GM19467 (cell line): ENCODE measurements around the gene RNF103.

Experiments
- ATAC-seq: cut with Tn5 transposase; IDR thresholded peaks from one replicate; pipeline ENCODE4 v1.9.1; 2021; ENCODE audit warnings: mild to moderate bottlenecking, moderate library complexity; ENCODE audit not compliant: unreplicated experiment

Gene RNF103

DNA sequence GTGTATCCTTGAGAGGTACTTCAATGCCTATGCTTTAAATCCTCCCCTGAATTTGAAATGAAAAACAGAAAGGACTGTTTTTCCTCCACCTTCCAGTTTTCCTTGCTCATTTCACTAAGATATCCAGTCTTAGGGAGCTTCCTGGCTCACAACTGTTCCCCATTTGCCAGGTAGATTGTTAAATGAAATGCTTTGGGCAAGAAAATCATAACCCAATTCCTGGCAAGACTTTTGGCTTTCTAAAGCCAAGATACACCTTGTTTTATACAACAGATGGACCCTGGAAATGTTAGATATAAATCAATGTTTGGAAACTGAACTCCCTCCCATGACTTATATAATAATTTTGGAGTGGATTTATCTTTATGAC is 56.9 kb downstream of the RNF103 start:
- ATAC-seq, result no peak

DNA sequence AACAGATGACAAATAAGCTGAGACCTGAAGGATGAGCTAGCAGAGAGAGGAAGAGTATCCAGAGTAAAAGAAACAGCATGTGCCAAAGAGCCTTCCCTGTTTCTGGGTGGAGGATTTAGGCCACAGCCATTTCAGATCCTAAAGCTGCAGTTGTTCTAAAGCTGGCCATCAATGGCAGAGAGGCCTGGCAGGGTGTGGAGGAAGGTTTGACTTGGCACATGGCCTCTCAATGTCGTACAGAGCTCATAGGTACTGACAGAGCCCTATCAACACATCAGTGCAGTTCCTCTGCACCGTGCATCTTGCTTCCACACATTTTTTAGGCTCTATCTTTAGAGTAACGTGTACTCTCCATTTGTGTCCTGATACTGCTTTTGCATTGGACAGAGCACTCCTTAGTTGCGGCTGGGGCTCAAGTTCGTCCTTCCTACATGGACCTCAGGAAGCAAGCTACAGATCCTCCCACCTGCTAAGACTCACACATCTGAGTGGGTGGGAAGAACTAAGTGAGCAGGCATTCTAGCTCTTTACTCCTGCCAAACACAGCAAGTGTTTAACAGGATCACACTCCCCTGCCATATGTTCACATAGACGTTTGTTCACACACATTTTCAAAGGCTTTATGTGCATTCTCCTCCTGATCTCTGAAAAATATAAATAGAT is 57.4 kb downstream of the RNF103 start:
- ATAC-seq, result no peak

DNA sequence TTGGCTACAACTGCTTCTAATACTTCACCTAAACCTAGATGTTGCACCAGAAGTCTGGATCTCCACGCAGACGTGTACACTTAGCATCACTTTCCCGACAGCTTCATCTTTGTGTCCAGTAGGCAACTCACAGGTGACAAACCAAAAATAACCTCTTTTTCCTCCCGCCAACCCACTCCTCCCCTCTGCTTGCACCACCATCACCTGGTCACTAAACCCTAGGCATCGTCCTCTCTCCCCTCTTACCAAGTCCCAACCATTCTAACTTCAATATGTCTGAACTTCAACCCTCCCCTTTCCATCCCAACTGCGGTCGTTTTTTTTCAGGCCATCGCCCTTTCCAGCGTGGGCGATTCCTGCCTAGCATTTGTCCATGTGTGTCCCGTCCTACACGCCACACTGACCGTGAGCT is 60.0 kb downstream of the RNF103 start:
- no peak for ATAC-seq

GRCh38 chr2:86562922-86563649 is 60.6 kb downstream of the RNF103 start, which contains the start of gene CHMP3:
Gene CHMP3 (minus strand): TSS chr2:86563443. CDS start chr2:86563348, 95 bp downstream.
- ATAC-seq, result peak; percentile 84

DNA sequence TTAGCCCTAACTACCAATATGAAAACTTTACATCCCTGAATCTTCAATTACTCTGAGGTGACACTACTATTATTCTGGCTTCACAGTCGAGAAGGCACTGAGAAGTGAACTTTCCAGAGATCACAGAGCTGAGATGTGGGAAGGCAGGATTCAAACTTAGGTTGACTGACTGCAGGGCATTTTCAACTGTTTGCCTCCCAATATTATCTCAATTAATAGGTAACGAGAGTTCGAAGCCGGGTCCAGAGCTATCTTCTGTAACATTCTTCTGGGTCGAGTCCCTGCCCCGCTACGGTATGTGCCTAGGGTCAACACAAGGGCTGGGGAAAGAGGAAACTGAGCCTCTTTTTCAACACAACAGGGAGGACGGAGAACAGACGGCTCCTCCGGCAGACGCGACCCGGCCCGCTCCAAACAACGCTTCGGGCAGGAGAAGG is 61.2 kb downstream of the RNF103 start:
- ATAC-seq, result peak; percentile 5

DNA sequence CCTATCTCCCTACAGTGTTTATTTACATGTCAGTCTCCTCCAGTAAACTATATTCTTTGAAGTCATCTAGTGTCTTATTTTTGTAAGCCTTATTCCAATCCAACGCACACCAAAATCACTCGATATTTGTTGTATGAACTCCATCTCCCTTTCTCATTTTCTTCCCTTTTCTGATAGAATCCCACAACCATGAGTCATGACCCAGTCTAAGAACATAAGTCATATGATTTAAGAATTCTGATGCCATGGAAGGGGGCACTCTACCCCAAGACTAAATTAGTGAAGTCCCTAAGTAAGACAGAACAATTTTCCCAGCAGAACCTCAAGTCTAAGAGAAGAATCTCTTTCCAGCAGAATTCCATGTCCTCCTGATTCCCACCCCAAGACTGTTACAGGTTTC is 65.8 kb downstream of the RNF103 start:
- ATAC-seq, result no peak

DNA sequence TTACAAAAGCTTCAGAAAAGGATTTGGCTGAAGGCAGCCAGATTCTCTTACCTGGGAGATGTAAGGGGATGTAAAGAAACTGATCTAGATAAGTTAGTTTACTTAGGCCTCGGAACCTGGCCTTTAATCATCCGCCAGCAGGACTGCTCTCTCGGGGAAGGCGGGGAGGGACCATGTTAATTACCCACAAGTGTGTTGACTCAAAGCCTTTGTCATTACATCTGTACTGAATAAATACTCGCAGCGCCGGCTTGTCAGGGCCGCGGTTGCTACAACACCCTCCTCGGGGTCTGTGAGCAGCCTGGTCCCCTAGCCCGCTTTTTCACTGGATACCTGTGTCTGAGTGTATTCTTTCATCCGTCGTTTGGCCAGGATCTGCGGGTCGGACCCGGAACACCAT is 67.2 kb downstream of the RNF103 start:
- ATAC-seq, result no peak
